Measurements from ENCODE around the gene FXYD6.
A peak's percentile ranks its signal among the peaks of the same experiment; 100 is the strongest.

FXYD6 gene

DNA sequence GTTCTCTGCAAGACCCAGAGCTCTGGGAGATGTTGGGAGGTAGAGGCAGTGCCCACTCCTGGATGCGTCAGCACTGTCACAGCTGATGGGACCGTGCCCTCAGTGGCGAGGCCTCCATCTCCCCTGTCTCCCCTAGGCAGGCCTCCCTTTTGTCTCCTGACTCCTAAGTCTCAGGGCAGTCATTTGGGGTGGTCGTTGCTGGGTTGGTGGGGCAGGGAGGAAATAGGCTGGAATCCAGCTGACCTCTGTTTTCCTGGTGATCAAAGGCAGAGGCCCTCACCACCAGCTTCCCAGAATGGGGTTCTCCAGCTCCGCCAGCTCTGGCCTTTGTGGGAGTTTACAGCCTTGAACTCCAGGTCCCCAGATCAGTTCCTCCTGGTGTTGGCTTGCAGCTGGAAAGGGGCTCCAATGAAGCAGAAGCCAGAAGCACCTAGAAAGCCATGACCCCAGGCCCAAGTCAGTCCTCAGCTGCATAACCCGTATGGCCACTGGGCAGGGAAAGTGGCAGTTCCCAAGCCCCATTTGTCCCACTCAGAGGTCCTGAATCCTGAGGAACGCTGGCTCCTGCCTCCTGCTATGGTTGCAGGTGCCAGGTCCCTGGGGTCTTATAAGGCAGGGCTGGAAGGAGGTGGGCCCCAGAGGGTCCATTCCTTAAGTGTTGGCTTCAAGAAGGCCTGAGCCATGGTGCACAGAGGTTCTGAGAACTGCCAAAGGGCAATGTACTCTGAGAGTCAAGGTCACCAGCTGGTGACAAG, 44.6 kb downstream of the FXYD6 start:
- no peak for DNase-seq (ENCODE audit: low read depth in 2 of 3, low spot score in 1 of 3)

DNA sequence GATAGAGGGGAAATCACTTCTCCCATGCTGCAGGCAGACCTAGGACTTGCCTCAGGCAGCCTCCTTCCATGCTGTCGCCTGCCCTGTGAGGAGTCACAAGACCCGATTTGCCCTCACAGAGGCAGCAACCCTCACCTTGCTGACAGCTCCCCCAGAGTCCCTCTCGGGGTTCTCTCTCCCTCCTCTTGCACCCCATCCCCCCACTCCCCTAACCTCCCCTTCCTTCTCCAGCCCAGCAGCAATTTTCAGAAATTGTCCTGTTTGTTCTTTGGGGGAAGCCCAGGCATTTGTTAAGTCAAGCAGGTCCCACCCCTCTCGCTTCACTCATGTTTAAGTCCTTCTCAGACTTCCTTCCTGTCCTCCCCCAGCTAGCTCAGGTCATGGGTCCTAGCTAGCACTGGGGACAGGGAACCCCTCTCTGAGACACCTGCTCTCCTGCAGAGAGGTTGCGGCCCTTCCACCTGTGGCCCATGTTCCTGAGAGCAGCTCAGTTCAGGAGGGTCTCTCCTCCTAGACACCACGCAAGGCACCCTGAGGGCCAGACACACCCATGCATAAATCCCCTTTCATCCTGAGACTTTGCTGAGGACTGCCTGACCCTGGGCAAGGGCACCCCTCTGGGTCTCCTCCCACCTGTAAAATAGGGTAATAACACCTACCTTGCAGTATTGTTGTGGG, 45.6 kb downstream of the FXYD6 start:
- no peak for DNase-seq (ENCODE audit: low read depth in 2 of 3, low spot score in 1 of 3)

DNA sequence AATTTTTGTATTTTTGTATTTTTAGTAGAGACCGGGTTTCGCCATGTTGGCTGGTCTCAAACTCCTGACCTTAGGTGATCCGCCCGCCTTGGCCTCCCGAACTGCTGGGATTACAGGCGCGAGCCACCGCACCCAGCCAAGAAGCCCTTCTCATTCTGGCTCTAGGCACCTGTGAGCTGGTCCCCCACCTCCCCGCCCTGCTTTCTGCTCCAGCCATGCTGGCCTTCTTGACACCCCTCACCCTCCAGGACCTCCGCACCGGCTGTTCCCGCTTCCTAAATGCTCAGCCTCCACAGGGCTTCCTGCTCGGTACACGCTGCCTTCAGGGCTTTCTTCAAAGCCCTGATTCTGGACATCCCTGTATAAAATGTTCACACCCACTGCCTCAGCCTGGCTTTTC, 46.4 kb downstream of the FXYD6 start:
- DNase-seq (ENCODE audit: low read depth in 2 of 3, low spot score in 1 of 3): no peak

DNA sequence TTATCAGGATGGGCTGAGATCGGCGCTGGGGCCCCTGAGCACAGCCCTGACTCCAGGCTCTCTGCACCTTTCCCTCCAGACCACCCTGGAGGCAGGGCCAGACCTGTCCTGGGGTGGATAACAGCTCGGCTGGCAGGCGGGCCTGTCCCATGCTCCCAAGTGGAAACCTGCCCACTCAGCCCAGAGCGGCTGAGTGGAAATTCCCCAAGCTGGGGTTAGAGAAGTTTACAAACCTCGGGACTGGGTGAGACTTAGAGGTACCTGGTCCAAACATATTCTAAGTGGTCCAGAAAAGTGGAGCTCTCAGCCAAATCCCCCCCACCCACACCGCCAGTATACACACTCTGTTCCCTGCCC, 47.1 kb downstream of the FXYD6 start:
- DNase-seq (ENCODE audit: low read depth in 2 of 3, low spot score in 1 of 3): no peak

DNA sequence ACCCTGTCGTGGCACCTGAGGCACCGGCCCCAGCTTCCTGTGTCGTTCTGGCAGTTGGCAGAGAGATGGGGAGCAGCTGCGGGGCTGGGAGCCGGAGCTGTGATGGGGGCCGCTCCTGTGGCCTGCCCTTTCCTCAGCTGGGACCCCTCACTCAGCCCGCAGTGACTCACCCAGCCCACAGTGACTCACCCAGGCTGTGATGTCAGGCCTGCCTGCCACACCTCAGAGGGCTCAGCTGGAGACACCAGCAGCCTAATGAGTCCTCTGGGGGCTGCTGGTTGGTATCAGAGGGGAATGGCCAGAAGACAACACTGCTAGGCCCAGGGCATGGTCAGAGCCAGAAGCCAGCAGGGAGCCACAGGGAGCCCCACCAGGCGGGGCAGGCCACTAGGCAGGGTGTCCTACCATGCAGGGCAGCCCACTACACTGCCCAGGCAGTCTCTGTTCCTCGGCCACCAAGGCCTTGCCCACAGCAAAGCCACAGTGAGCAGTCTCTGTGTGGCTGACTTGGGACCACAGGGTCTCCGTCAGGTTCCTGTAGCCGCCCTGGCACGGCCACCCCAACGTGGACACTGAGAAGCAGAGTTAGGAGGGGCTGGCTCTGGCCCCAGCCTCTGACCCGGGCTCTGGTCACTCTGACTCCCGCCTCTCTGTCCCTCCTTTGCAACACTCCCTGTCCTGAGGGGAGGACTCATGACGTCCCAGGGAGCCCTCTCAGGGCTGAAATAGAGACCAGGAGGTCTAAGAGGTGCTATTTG, 47.7 kb downstream of the FXYD6 start:
- peak; percentile 61 to 68 (median 63) for DNase-seq (ENCODE audit: low read depth in 2 of 3, low spot score in 1 of 3)

DNA sequence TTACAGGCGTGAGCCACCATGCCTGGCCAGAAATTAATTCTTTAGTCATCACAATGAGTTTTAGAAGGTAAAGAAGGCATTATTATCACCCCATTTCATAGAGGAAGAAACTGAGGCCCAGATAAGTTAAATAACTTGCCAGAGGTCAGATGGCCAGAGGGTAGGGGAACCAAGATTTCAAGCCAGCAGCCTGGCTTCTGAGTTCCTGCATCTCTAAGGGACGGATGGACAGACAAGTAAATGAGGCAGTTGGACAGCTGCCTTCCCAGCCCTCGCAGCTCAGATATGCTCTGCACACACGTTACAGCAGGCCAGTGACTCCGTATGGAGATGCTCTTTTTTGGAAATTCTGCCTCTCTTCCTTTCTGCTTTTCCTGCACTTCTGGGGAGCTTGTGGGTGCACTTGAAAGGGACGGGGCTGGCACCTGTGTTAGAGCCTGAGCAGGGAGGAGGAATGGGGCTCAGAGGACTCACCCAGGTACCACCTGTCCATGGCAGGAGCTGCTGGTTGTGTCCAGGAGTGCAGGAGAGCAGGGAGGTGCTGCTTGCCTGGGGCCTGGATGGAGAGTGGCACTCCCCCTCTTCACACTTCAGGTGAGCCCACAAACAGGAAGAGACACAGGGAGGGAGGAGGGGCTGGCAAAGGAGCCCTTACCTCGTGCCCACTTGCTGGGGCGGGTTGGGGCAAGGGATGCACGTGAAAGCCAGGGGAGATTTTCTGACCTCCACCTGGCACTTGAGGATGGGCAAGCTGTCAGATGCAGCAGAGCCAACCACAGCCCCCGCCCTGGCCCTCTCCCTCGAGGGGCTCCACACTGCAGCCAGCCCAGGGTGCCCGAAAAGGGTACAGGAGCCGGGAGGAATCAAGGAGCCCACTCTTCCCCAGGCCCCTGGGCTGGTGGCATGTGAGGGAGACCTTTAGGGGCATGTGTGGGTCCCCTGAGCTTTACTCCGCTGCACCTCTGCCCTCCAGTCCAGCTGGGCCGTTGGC, 48.6 kb downstream of the FXYD6 start:
- no peak for DNase-seq (ENCODE audit: low read depth in 2 of 3, low spot score in 1 of 3)

DNA sequence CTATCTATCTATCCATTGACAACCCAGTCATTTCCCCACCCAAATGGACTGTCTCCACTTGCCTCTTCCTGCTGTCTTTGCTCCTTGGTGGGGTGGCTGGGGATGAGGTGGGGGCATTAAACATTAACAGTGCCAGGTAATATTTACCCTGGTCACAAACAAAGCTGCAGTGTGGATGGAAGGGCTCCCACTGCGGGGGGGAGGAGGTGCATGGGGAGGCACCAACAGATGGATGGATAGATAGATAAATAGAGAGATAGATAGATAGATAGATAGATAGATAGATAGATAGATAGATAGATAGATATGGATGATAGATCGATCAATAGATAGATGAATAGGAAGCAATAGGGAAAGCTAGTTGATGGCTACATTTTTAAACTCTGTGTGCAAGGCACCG, 49.6 kb downstream of the FXYD6 start:
- no peak for DNase-seq (ENCODE audit: low read depth in 2 of 3, low spot score in 1 of 3)

DNA sequence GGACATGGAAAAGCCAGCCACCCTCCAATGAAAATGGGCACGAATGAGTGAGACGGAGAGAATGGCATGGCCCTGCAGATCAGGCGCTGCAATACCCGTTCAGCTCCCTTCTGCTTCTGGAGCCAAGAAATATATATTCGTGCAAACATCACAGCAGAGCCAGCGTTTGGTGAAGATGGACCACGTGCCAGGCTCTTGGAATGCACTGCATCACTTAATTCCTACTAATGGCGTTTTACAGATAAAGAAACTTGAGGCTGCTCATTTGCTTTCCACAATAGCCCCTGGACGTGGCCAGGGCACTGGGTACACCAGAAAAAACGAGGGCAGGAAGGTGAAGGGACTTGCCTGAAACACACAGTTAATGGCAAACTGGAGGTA, 50.3 kb downstream of the FXYD6 start:
- no peak for DNase-seq (ENCODE audit: low read depth in 2 of 3, low spot score in 1 of 3)

DNA sequence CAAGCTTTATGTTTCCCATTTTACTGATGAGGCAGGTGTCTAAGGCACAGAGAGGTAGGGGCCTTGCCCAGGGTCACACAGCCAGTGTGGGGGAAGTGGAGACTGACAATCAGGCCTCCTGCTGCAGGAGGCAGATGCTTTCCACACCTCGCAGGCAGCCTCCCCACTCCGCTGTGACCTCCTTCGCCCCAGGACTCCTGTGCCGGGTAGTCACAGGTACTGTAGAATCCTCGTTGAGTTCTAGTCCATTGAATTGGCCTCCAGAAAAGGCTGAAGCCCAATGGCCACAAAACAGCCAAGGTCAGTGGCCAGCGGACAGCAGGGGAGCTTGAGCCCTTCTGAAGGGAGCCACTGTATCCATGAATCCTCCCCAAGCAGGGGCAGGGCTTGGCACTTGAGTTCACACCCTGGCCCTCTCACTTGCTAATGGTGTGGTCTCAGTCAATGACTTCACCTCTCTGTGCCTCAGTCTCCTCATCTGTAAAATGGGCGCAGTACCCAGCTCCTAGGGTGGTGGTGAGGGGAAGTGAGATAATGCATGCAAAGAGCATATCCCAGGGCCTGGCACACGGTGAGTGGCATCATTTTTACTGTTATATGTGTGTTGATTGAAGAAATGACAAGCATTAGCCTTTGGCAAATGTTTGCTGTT, 50.8 kb downstream of the FXYD6 start:
- no peak for DNase-seq (ENCODE audit: low read depth in 2 of 3, low spot score in 1 of 3)

DNA sequence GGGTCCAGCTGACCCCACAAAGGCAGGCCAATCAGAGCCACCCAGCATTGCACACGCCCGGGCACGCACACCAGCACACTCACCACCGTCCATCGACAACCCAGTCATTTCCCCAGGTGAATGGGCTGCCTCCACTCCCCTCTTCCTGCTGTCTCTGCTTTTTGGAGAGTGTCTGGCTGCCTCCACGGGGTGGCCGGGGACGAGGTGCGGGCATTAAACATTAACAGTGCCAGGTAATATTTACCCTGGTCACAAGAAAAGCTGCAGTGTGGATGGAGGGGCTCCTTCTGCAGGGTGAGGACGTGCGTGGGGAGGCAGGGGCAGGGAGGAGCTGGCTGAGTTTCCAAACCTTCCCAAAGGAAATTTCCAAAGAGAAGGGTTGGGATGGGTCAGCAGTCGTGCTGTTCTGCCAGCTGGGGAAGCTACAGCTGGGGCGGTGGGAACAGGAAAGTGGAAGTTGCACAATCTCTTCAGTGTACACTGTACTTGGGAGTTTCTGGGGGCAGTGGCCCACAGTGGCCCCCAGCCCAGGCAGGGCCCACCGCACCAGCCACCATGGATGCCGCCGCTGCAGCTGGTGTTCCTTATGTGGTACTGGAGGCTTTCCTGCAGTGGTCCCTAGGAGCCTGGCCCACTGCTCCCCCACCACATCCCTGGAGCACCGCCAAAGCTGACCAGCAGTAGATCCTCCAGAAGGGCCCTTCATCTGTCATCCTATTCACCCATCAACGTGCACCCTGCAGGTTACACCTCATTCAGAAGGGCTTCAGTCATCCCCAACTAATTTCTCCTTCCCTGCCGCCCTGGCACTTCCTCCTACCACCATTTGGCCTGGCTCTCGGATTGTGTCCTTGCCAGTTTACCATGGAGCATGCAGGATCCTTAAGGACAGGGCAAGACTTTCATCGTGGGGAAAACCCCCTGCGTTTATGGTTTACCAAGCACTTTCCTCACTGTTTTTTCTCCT, 51.6 kb downstream of the FXYD6 start, which contains the start of gene FXYD2:
FXYD2 (minus strand) TSS at position 174 of the 967 bp plus-strand sequence; CDS start at position 108, 66 bp downstream.
- DNase-seq (ENCODE audit: low read depth in 2 of 3, low spot score in 1 of 3): no peak

DNA sequence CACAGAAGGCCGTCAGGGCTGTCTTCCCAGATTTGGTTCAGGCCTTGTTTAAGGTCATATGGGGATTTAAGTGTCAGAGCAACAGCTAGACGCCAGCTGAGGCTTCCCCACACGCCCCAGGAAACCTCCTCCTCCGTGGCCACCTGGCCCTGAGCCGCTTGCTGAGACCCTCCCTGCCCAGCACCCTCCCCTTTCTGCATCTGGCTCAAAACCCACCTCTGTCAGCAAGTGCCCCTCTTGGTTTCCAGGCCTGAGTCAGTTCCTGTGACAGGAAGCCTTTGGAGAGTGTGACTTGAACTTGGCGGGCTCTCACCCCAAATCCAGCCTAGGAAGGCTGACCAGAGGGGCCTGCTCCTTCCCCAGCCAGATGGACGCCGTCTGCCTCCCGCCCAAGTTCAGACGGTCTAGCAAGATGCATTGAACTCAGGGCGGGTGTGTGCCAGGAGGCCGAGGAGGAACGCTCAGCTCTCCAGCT, 52.5 kb downstream of the FXYD6 start:
- no peak for DNase-seq (ENCODE audit: low read depth in 2 of 3, low spot score in 1 of 3)

DNA sequence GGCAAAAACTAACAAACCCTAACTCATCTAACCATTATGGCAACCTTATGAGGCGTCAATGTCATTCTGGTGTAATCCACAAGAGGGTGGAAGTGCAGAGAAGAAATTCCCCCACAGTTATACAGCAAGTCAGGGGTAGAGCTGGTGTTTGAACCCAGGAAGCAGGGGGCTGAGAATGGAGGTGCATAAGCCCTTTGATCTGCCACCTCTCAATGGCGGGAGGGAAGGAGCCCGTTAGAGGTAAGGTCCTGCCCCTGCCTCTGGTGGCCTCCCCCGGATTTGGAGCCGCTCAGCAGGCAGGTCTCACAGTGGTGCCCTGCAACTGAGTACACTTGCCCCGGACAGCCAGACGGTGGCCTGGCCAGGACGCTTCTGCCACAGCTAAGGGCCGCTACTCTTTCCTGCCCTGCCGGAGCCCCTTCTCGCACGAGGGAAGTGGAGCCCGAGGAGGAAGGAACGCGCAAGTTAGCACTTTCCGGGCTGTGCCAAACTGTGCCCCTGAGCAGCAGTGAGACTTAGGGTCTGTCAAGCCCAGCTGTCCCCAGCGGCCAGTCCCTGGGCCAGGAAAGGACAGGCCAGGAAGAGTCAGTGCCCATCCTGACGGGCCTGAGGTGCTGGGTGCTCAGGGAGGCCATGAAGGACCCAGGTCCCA, 53.0 kb downstream of the FXYD6 start:
- no peak for DNase-seq (ENCODE audit: low read depth in 2 of 3, low spot score in 1 of 3)

DNA sequence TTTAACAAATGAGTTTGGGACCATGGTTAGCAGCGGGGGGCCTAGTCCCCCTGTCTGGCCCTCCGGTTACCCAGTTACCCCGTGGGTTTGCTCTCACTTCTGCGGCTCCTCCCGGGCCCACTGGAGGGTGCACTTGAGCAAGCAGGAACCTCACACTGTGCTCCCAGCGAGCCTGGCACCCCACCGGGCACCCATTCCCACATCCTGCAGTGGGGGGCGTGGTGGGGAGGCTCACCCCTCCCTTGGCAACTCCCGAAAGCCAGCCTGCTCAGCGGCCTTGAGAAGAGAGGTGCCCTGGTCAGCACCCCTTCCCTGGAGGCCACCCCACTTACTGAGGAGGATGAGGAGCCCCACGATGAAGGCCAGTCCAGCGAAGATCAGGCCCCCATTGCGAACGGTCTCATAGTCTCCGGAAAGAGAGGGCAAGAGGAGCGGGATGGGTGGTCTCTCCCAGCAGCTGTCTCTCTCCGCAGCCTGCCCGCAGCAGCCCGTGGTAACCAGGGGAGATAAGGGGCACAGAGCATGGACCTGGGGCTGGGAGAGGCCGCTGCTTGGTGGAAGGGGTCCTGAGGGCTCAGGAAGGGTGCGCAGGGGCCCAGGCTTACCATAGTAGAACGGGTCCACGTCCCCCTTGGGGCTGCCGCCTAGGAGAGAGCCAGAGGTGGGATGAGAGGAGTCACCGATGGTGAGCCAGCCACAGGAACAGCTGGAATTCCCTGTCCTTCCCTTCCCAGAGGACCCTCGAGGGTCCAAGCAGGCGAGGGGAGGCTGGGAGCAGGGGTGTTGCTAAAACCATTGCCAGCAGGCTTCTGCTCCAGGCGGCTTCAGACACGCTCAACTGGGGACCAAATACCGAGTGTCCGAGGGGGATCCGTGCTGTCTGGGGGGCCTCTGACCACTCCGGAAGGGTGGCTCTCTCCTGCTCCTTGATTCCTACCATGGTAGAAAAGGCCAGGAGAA, 54.1 kb downstream of the FXYD6 start:
- peak in 1 of 3 donors; percentile 48 for DNase-seq (ENCODE audit: low read depth in 2 of 3, low spot score in 1 of 3)

DNA sequence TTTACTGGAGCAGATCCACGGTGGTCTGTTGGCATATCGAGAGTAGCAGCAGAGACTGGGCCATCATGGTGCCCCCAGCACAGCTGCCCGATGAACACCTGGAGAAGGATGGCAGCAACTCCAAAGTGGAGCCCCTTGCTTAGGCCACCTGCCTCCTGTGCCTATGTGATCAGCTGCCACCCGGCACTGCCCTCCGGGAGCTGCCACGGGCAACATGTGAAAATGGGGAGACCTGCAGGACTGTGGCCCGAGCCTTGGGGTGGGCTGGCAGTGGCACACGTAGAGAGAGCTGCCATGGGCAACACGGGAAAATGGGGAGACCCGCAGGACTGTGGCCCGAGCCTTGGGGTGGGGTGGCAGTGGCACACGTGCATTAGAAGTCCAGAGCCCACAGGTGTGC, 55.0 kb downstream of the FXYD6 start:
- no peak for DNase-seq (ENCODE audit: low read depth in 2 of 3, low spot score in 1 of 3)

DNA sequence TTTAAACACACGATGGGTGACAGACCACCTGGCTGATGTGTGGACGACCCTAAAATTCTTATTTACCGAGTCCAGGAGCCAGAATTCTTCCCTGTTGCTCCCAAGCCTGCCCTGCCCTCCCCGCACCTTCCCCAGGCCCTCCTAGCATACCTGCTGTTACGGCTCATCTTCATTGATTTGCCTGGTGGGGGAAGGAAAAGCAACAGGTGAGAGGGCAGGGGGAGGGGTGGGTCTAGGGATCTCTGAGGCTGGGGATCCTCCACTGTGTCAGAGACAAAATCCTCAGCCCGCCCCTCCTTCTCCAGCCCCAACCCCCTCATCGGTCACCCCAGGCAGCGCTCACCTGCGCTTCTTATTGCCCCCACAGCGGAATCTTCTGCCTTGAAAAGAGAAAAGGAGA, 55.9 kb downstream of the FXYD6 start:
- DNase-seq (ENCODE audit: low read depth in 2 of 3, low spot score in 1 of 3): no peak

DNA sequence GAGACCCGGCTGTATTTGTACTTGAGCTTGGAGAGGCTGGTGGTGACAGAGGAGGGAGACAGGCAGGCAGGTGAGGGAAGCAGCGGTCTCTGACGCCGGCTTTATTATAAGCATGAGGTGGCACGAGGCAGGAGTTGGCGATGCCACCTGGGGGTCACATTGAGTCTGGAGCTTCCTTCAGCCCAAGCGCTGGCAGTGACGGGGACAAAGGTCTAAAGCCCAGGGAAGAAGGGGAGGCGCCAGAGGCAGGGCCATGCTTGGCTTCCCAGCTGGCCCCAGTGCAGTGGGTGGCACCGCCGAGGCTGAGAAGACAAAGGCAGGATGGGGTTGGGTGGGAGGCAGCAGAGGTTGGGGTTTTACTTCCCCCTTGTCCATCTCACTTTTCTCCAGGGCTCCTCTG, 56.4 kb downstream of the FXYD6 start:
- DNase-seq (ENCODE audit: low read depth in 2 of 3, low spot score in 1 of 3): no peak

All from stimulated activated CD4-positive, alpha-beta T cell treated with anti-CD3 and anti-CD28 coated beads, Interleukin-12 subunit alpha, Interleukin-12 subunit beta, amount 100 ng/mL, for 48 hours (primary cell).